ENCODE data around the gene IFI30. TPM values are rescaled to one million over a fixed set of nuclear protein-coding genes. Genes with fewer than 3 reads are reported as not detected.

IFI30 gene
- polyA plus RNA-seq, 1 donor = 11.3 TPM

DNA sequence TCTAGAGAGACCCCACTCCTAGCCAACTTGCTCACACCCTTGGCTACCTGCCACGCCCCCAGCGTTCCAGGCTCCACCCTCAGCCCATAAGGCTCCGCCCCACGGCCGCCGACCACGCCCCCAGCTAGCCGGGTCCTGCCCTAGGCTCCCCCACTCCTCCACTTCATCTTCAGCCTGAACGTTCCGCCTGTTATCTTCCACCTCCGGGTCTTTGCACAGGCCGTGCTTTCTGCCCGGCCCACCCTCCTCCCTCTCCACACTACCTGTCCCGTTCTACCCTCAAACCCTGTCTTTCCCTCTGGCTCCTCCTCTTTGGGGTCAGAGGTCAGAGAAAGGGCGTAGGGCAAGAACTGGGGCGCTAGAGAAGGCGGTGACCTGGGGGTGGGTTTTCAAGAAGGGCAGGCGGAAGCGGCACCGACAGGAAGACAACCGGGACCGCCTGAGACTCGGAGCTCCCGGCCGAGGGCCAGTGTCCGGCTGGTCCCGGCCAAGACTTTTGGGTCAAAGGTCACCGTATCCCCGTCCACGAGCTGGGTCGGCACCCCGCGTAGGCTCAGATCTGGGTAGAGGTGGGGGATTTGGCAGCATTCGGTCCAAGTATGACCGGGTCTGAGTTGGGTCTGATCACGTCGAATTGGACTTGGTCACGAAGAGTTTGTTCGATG, 50.4 kb downstream of the IFI30 start:
- no peak for DNase-seq

GRCh38 chr19:18224525-18225354, 51.1 kb downstream of the IFI30 start:
- DNase-seq = peak; percentile 96

GRCh38 chr19:18225355-18225701, 51.7 kb downstream of the IFI30 start:
- DNase-seq = no peak

GRCh38 chr19:18225702-18226468, 52.3 kb downstream of the IFI30 start, which contains the start of gene PDE4C:
Gene PDE4C, minus strand, starts transcription at chr19:18226438. Its CDS starts 23 bp downstream, at chr19:18226415.
- no peak for DNase-seq

GRCh38 chr19:18226956-18227780, 53.6 kb downstream of the IFI30 start:
- DNase-seq = no peak

Other genes starting within 250 kb of the IFI30 start
- 43.6 TPM for gene CCDC124, start 240.8 kb upstream of the IFI30 start, polyA plus RNA-seq (ENCODE audit: insufficient read length)
- 5.6 TPM for gene KCNN1, start 206.7 kb upstream of the IFI30 start, polyA plus RNA-seq (ENCODE audit: insufficient read length)
- 2.3 TPM for gene ARRDC2, start 165.6 kb upstream of the IFI30 start, polyA plus RNA-seq (ENCODE audit: insufficient read length)
- 0.28 TPM for gene IL12RB1, start 86.9 kb upstream of the IFI30 start, polyA plus RNA-seq (ENCODE audit: insufficient read length)
- gene MAST3, start 76.0 kb upstream of the IFI30 start, polyA plus RNA-seq (ENCODE audit: insufficient read length) = 6.3 TPM
- 27.1 TPM for gene PIK3R2, start 20.6 kb upstream of the IFI30 start, polyA plus RNA-seq (ENCODE audit: insufficient read length)
- gene MPV17L2, start 19.4 kb downstream of the IFI30 start, polyA plus RNA-seq (ENCODE audit: insufficient read length) = 8.6 TPM
- 3.8 TPM for gene RAB3A, start 30.2 kb downstream of the IFI30 start, polyA plus RNA-seq (ENCODE audit: insufficient read length)
- 0.75 TPM for gene PDE4C, start 52.6 kb downstream of the IFI30 start, polyA plus RNA-seq (ENCODE audit: insufficient read length)
- gene IQCN, start 100.6 kb downstream of the IFI30 start, polyA plus RNA-seq (ENCODE audit: insufficient read length) = 7.2 TPM
- 55.1 TPM for gene JUND, start 107.8 kb downstream of the IFI30 start, polyA plus RNA-seq (ENCODE audit: insufficient read length)
- 84.7 TPM for gene LSM4, start 149.3 kb downstream of the IFI30 start, polyA plus RNA-seq (ENCODE audit: insufficient read length)
- 27.2 TPM for gene PGPEP1, start 166.8 kb downstream of the IFI30 start, polyA plus RNA-seq (ENCODE audit: insufficient read length)
- 4.2 TPM for gene GDF15, start 212.3 kb downstream of the IFI30 start, polyA plus RNA-seq (ENCODE audit: insufficient read length)
- 0.52 TPM for gene LRRC25, start 223.8 kb downstream of the IFI30 start, polyA plus RNA-seq (ENCODE audit: insufficient read length)
- gene SSBP4, start 245.6 kb downstream of the IFI30 start, polyA plus RNA-seq (ENCODE audit: insufficient read length) = 57.8 TPM

All from left kidney (tissue), 2 donors.